HepG2 (cell line): ENCODE data around the gene DNASE1L2. TPM values are rescaled to one million over a fixed set of nuclear protein-coding genes. Genes with fewer than 3 reads are reported as not detected.

ENCODE experiments used
- ATF6 ChIP-seq: sonication (generic); formaldehyde crosslinking; conservative IDR thresholded peaks from 2 replicates; pipeline ENCODE4 v1.4.0; 2020; ENCODE audit warnings: missing genetic modification reagents
- FLYWCH1 ChIP-seq: sonication (generic); formaldehyde crosslinking; IDR thresholded peaks from 2 replicates; pipeline ENCODE4 v1.8.1; 2023; ENCODE audit warnings: mild to moderate bottlenecking, missing genetic modification reagents
- HBP1 ChIP-seq: IDR thresholded peaks from 2 replicates; pipeline ENCODE4 v1.6.1; 2016; ENCODE audit warnings: low read depth, control low read depth
- KDM6A ChIP-seq: IDR thresholded peaks from 2 replicates; pipeline ENCODE4 v1.6.1; 2016; ENCODE audit warnings: low read depth
- MAFK ChIP-seq, 2 experiments: IDR thresholded peaks in 1 of 2; conservative IDR thresholded peaks in 1 of 2; 2 replicates each; pipeline ENCODE4 v1.6.1; 2011; ENCODE audit warnings: improper control_type of control experiment in 2 of 2, low read length in 2 of 2
- MBD4 ChIP-seq: IDR thresholded peaks from 2 replicates; pipeline ENCODE4 v1.6.1; 2012; ENCODE audit warnings: low read length, inconsistent platforms, borderline replicate concordance
- NFKBIZ ChIP-seq: IDR thresholded peaks from 2 replicates; pipeline ENCODE4 v1.6.1; 2018; ENCODE audit warnings: missing genetic modification reagents, missing compliant biosample characterization
- RFXAP ChIP-seq: sonication (generic); formaldehyde crosslinking; IDR thresholded peaks from 2 replicates; pipeline ENCODE4 v1.4.0; 2020; ENCODE audit warnings: missing genetic modification reagents, borderline replicate concordance
- SRSF1 ChIP-seq: fragments of 200-400 bp; formaldehyde crosslinking; optimal IDR thresholded peaks from 2 replicates; pipeline ENCODE3; 2017; ENCODE audit warnings: mild to moderate bottlenecking, low read depth, low read length, moderate library complexity
- SRY ChIP-seq: sonication (generic); formaldehyde crosslinking; IDR thresholded peaks from 2 replicates; pipeline ENCODE4 v1.8.0; 2022; ENCODE audit warnings: mild to moderate bottlenecking, missing genetic modification reagents
- XRCC5 ChIP-seq: fragments of 200-400 bp; formaldehyde crosslinking; optimal IDR thresholded peaks from 2 replicates; pipeline ENCODE3; 2017; ENCODE audit warnings: mild to moderate bottlenecking, low read length
- ZNF20 ChIP-seq: sonication (generic); formaldehyde crosslinking; IDR thresholded peaks from 2 replicates; pipeline ENCODE4 v1.4.0; 2020; ENCODE audit warnings: mild to moderate bottlenecking, moderate library complexity, missing genetic modification reagents
- ZNF563 ChIP-seq: sonication (generic); formaldehyde crosslinking; IDR thresholded peaks from 2 replicates; pipeline ENCODE4 v1.8.0; 2022; ENCODE audit warnings: mild to moderate bottlenecking, moderate library complexity, missing genetic modification reagents
- ZNF569 ChIP-seq: sonication (generic); formaldehyde crosslinking; IDR thresholded peaks from 2 replicates; pipeline ENCODE4 v1.5.0; 2020; ENCODE audit warnings: mild to moderate bottlenecking, missing genetic modification reagents, moderate library complexity, borderline replicate concordance
- ZNF782 ChIP-seq: sonication (generic); formaldehyde crosslinking; IDR thresholded peaks from 2 replicates; pipeline ENCODE4 v1.4.0; 2020; ENCODE audit warnings: missing genetic modification reagents, mild to moderate bottlenecking, borderline replicate concordance
- ZSCAN12 ChIP-seq: sonication (generic); formaldehyde crosslinking; IDR thresholded peaks from 2 replicates; pipeline ENCODE4 v1.9.0; 2021; ENCODE audit warnings: mild to moderate bottlenecking, missing genetic modification reagents
- polyA plus RNA-seq, 8 experiments: library from polyadenylated mRNA; depleted of rRNA in 3 of 8; stranded (reverse) in 7 of 8; unstranded in 1 of 8; fragments of >200 nt; fragmentation: Illumina TruSeq in 4 of 8; extraction: Trizol in 4 of 8; gene quantifications; 2 replicates each; pipeline versions ENCODE4 v1.2.1 to v1.2.3, GENCODE V29; 2011 to 2016; ENCODE audit warnings: low read depth in 4 of 8, missing spikeins in 1 of 8, mixed read lengths in 1 of 8; ENCODE audit not compliant: insufficient read depth in 1 of 8
- total RNA-seq, 5 experiments: library from RNA; depleted of rRNA; stranded (reverse); fragments of >200 nt; fragmentation: Illumina TruSeq; extraction: Trizol; gene quantifications; 2 replicates each; pipeline ENCODE4 v1.2.3, GENCODE V29; 2016; ENCODE audit warnings: low read depth in 1 of 5
- TF ChIP-seq, protein P1 (sequence below): sonication (generic); formaldehyde crosslinking; IDR thresholded peaks from 2 replicates; pipeline ENCODE4 v1.8.0; 2022; ENCODE audit warnings: missing genetic modification reagents, mild to moderate bottlenecking, borderline replicate concordance
- TF ChIP-seq, protein P2 (sequence below): sonication (generic); formaldehyde crosslinking; IDR thresholded peaks from 2 replicates; pipeline ENCODE4 v1.8.0; 2022; ENCODE audit warnings: low read depth, missing genetic modification reagents

The DNASE1L2 gene
- total and polyA plus RNA-seq, 2 of the 13 experiments (the other 11 are each of a cell fraction or from before 2014, with no cell fraction given) = 0.44 to 0.50 TPM

- TF ChIP-seq HBP1 (0 out of 2 replicates have a peak, but pooled peaks have one; percentile 88), SRY (CRISPR knock-in tag) (no peak), ZNF563 (CRISPR knock-in tag) (peak; percentile 86), ZSCAN12 (CRISPR knock-in tag) (0 out of 2 replicates have a peak, but pooled peaks have one; percentile 51), SRSF1 (no peak), ZNF569 (CRISPR knock-in tag) (no peak), XRCC5 (peak; percentile 86), FLYWCH1 (no peak), ATF6 (CRISPR knock-in tag) (no peak), RFXAP (CRISPR knock-in tag) (no peak; the same call in 1 of the 2 replicates), MAFK (conservative IDR thresholded peaks at IDR 0.05 in 1 of 2, IDR thresholded peaks at IDR 0.05 in 1 of 2; ENCODE audit: low read length in 2 of 2) (peak in 1 of 2 experiments; percentile 38; a peak in 2 of 4 replicates), NFKBIZ (CRISPR knock-in tag) (peak; percentile 76; the same call in 1 of the 2 replicates), ZNF782 (CRISPR knock-in tag) (no peak; the same call in none of the 2 replicates), MBD4 (no peak), KDM6A (CRISPR knock-in tag) (no peak), ZNF20 (CRISPR knock-in tag) (0 out of 2 replicates have a peak, but pooled peaks have one; percentile 81)
- TF ChIP-seq, protein P1, sequence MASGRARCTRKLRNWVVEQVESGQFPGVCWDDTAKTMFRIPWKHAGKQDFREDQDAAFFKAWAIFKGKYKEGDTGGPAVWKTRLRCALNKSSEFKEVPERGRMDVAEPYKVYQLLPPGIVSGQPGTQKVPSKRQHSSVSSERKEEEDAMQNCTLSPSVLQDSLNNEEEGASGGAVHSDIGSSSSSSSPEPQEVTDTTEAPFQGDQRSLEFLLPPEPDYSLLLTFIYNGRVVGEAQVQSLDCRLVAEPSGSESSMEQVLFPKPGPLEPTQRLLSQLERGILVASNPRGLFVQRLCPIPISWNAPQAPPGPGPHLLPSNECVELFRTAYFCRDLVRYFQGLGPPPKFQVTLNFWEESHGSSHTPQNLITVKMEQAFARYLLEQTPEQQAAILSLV (CRISPR knock-in tag) = peak; percentile 77; the same call in 1 of the 2 replicates
- TF ChIP-seq, protein P2, sequence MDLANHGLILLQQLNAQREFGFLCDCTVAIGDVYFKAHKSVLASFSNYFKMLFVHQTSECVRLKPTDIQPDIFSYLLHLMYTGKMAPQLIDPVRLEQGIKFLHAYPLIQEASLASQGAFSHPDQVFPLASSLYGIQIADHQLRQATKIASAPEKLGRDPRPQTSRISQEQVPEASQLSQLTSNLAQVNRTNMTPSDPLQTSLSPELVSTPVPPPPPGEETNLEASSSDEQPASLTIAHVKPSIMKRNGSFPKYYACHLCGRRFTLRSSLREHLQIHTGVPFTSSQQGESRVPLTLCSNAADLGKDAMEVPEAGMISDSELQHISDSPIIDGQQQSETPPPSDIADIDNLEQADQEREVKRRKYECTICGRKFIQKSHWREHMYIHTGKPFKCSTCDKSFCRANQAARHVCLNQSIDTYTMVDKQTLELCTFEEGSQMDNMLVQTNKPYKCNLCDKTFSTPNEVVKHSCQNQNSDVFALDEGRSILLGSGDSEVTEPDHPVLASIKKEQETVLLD (CRISPR knock-in tag) = peak; percentile 67; the same call in 1 of the 2 replicates
Measured at GRCh38 chr16:2205104-2205966, 30.9 kb upstream of the DNASE1L2 start, which contains the start of gene MLST8 (continued).
